ENCODE measurements around the gene PARP15.

The PARP15 gene

DNA sequence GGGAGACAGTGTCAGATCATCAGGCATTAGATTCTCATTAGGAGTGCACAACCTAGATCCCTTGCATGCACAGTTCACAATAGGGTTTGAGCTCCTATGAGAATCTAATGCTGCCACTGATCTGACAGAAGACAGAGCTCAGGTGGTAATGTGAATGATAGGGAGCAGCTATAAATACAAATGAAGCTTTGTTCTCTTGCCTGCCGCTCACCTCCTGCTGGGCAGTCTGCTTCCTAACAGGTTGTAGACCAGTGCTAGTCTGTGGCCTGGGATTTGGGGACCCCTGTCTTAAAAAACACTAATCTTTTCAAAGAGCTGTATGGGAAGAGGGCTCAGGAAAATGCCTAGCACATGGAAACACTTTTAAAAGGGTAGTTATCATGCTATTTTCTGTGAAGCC lies 52.3 kb downstream of the PARP15 start:
- no peak overlapping the region for H3K4me3 ChIP-seq (ENCODE audit: low read depth, low read length)
- H3K27me3 ChIP-seq (replicated peaks): no peaks in the 10 kb centered on the region
- no peak overlapping the region for H3K27ac ChIP-seq
- TF ChIP-seq, protein P1, sequence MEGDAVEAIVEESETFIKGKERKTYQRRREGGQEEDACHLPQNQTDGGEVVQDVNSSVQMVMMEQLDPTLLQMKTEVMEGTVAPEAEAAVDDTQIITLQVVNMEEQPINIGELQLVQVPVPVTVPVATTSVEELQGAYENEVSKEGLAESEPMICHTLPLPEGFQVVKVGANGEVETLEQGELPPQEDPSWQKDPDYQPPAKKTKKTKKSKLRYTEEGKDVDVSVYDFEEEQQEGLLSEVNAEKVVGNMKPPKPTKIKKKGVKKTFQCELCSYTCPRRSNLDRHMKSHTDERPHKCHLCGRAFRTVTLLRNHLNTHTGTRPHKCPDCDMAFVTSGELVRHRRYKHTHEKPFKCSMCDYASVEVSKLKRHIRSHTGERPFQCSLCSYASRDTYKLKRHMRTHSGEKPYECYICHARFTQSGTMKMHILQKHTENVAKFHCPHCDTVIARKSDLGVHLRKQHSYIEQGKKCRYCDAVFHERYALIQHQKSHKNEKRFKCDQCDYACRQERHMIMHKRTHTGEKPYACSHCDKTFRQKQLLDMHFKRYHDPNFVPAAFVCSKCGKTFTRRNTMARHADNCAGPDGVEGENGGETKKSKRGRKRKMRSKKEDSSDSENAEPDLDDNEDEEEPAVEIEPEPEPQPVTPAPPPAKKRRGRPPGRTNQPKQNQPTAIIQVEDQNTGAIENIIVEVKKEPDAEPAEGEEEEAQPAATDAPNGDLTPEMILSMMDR (IDR thresholded peaks at IDR 0.05; ENCODE audit: low read depth, low read length, missing control alignments): no peak
- in situ Hi-C loops (cut with HindIII; ENCODE audit: low pct_ligation_motif_present, low sequenced_read_pairs): no loop called here
- H3K36me3 ChIP-seq (replicated peaks): no peaks in the 10 kb centered on the region
- no peak for DNase-seq

DNA sequence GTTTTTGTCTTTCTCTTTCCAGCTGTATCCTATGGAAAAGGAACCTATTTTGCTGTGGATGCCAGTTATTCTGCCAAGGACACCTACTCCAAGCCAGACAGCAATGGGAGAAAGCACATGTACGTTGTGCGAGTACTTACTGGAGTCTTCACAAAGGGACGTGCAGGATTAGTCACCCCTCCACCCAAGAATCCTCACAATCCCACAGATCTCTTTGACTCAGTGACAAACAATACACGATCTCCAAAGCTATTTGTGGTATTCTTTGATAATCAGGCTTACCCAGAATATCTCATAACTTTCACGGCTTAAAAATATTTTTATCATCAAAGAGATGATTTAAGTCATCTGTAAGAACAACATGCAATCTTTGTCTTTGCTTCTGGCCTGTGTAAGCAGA lies 58.3 kb downstream of the PARP15 start:
- H3K27ac ChIP-seq: no peak overlapping the region
- no peaks in the 10 kb centered on the region for H3K36me3 ChIP-seq (replicated peaks)
- H3K27me3 ChIP-seq (replicated peaks): no peaks in the 10 kb centered on the region
- TF ChIP-seq, protein P1 (IDR thresholded peaks at IDR 0.05; ENCODE audit: low read depth, low read length, missing control alignments): no peak
- in situ Hi-C loops (cut with HindIII; ENCODE audit: low pct_ligation_motif_present, low sequenced_read_pairs): no loop called here
- H3K4me3 ChIP-seq (ENCODE audit: low read depth, low read length): no peak overlapping the region
- peak; percentile 78 for DNase-seq

DNA sequence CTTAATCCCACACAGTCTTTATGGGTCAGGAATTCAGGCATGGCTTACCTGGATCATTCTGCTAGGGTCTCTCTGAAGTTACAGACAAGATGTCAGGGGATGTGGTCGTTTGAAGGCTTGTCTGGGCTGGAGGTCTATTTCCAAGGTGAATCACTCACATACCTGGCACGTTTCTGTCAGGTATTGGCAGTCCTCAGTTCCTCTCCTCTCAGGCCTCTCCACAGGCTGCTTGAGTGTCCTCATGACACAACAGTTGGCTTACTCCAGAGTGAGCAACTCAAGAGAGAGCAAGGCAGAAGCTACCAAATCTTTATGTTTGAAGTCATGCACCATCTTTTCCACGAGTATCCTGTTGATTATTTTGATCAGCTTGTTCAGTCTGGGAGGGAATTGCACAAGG lies 59.2 kb downstream of the PARP15 start:
- TF ChIP-seq, protein P1 (IDR thresholded peaks at IDR 0.05; ENCODE audit: low read depth, low read length, missing control alignments): no peak
- in situ Hi-C loops (cut with HindIII; ENCODE audit: low pct_ligation_motif_present, low sequenced_read_pairs): no loop called here
- no peaks in the 10 kb centered on the region for H3K36me3 ChIP-seq (replicated peaks)
- no peak for DNase-seq
- H3K27me3 ChIP-seq (replicated peaks): no peaks in the 10 kb centered on the region
- H3K4me3 ChIP-seq (ENCODE audit: low read depth, low read length): no peak overlapping the region
- H3K27ac ChIP-seq: no peak overlapping the region

DNA sequence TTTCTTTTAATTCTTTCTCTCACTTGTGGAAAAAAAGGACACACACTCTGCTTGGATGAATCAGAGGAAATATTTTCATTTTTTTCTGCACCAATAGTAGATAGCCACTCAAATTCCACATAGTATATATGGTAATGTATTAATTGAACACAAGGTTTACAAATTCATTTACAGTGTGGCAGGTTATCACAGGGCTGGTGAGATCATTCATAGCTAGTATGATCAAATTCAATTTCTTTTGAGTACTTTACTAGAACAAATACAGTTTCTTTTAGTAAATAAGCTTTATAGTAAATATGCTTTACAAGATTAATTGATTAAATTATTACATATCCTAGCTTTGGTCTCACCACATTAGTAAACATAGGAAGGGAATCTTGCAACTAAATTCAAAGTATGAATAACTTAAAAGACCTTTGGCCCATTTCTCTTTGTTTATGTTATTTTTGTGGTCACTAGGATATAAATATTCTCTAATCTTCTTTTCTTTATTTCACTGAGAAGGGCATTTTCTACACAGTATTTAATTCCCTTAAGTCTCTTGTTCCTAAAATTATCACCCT lies 63.1 kb downstream of the PARP15 start:
- H3K4me3 ChIP-seq (ENCODE audit: low read depth, low read length): no peak overlapping the region
- in situ Hi-C loops (cut with HindIII; ENCODE audit: low pct_ligation_motif_present, low sequenced_read_pairs): no loop called here
- no peaks in the 10 kb centered on the region for H3K27me3 ChIP-seq (replicated peaks)
- no peaks in the 10 kb centered on the region for H3K36me3 ChIP-seq (replicated peaks)
- TF ChIP-seq, protein P1 (IDR thresholded peaks at IDR 0.05; ENCODE audit: low read depth, low read length, missing control alignments): no peak
- H3K27ac ChIP-seq: no peak overlapping the region
- DNase-seq: no peak

DNA sequence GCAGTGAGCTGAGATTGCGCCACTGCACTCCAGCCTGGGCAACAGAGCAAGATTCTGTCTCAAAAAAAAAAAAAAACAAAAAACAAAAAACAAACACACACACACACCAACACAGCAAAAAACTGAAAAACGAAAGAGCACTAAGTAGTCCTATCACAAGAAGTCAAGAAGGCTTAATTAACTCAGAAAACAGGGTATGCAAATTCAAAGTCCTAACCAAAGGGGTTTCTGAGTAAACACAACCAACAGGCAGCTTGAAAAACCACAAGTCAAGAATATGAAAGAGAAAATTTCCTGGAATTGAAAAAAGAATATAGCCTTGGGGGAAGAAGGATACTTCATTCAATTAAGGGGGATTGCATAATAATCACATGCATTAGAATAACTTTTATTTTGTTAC lies 65.5 kb downstream of the PARP15 start:
- in situ Hi-C loops (cut with HindIII; ENCODE audit: low pct_ligation_motif_present, low sequenced_read_pairs): no loop called here
- no peak overlapping the region for H3K27ac ChIP-seq
- no peaks in the 10 kb centered on the region for H3K27me3 ChIP-seq (replicated peaks)
- DNase-seq: no peak
- no peaks in the 10 kb centered on the region for H3K36me3 ChIP-seq (replicated peaks)
- TF ChIP-seq, protein P1 (IDR thresholded peaks at IDR 0.05; ENCODE audit: low read depth, low read length, missing control alignments): no peak
- H3K4me3 ChIP-seq (ENCODE audit: low read depth, low read length): no peak overlapping the region

Data from brain microvascular endothelial cell (primary cell).